SHP77 treated with DMSO at 0.1 percent for 48 hours (cell line): ENCODE measurements around the gene CDC42.

ENCODE experiments used
- DNase-seq: peaks from one replicate; lab custom pipeline; 2025; lab: John Stamatoyannopoulos, UW

CDC42 gene

DNA sequence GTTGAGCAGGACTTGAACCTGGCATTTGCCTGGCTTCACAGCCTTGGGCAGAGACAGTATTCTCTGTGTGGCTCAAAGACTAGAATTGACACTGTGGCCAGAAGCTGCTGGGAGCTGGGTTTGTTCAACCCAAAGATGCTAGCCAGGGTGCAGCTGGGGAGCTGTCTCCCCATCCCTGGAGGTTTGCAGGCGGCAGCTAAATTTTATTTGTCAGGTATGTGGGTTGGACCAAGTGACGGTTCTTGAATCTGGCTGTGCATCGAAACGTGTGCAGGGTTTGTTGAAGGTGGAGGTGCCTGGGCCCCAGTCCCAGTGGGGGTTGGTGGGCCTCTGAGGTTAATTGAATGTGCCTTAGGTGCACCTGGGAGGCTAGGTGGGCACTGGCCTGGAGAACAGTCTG, 78.6 kb downstream of the CDC42 start:
- no peak for DNase-seq

DNA sequence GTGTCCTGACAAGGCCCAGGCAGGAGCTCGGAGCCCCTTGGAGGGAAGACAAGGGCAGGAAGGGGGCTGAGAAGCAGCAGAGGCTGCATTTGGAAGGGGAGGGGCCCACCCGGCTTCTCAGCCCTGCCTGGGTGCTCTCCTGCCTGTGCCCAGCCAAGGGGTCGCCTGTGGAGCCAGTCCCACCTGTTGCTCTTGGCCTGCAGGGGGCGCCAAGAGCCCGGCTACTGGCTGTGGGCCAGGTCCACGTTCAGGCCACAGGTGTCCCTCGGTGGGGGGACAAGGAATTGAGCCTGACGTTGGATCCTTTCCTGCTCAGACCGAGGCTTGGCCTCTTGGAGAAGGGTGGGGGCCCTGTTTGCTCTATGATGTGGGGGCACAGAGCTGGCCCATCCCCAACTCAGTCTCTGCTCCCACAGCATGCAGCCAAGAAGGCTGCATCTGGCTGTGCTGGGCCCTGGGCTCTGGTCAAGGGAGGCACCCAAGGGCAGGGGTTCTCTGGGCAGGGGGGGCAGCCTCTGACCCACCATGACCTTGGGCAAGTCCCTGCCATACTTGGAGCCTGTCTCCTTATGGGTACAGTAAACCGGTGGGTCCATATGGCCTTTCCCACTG, 79.5 kb downstream of the CDC42 start:
- DNase-seq: no peak

DNA sequence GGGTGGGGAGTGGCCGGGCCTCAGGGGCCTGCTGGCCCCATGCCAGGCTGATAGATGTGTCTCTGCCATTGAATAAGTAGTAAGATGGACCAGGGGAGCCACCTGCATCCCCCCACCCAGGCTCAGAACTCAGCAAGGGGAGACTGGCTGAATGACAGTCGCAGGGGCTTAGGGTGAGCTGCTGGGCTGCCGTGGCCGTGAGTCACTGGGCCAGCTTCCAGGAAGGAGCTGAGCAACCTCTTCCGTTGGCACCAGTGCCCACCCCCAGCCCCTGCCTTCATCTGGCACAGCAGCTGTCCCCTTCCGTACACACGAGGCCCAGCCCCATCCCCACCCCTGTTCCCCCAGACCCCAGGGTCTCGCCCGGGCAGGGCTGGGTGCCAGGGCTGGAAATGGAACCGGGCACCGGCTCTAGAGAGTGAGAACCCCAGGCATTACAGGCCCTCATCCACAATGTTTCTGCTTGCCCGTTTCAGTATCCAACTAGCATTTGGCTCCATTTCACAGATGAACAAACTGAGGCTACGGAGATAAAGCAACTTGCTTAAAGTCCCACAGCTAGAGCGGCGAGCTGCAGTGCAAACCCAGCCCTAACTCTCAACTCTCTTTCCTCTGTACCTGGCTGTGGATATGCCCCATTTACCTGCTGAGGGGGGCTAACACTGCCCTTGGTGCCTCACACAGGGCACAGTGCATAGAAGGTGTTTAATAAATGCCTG, 80.2 kb downstream of the CDC42 start:
- DNase-seq: no peak

DNA sequence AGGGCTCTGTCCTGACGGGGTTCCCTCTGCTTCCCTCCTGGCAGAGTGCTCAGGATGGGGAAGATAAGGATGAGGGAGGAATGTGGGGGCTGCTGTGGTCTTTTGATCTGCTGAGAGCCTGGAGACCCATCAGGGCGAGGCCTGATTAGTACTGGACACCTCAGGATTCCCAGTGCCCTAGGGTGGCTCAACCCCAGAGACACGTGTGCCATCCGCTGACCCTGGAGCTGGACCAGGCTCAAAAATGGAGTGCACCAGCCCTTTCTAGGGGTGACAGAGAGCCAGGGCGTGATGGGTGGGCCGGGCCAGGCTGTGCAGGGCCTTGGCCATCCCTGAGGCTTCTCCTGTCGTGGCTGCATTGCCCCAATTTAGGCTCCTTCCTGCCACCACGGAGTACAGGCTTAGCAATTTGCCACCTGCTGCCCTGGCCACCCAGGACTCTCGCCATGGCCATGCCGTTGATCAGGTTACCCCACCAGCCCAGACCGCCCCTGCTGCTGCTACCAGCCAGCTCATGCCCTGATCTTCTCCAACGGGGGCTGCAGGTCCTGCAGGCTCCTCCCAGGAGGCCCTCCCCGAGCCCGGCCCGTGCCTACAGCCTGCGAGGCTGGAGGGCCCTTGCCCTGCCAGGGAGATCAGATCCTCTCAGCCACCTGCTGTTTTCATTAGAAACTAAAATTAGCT, 80.9 kb downstream of the CDC42 start:
- DNase-seq: no peak

DNA sequence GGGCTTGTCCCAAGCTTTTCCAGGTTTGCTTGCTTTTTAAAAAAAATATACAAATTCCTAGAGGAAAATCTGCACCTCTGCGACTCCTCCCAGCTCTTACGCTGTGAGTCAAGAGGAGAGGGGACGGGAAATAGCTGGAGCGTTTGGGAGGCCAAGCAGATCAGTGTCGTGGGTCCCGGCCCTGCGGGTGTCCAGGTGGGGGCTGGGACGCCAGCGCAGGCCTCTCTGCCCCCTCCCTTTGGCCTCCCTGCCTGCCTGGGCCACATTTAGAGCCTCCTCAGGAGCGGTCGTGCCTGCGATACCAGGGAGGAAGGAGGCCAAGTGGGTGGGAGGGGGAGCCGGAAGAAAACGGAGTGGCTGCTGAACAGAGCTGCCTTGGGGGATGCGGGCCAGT, 81.4 kb downstream of the CDC42 start:
- no peak for DNase-seq

DNA sequence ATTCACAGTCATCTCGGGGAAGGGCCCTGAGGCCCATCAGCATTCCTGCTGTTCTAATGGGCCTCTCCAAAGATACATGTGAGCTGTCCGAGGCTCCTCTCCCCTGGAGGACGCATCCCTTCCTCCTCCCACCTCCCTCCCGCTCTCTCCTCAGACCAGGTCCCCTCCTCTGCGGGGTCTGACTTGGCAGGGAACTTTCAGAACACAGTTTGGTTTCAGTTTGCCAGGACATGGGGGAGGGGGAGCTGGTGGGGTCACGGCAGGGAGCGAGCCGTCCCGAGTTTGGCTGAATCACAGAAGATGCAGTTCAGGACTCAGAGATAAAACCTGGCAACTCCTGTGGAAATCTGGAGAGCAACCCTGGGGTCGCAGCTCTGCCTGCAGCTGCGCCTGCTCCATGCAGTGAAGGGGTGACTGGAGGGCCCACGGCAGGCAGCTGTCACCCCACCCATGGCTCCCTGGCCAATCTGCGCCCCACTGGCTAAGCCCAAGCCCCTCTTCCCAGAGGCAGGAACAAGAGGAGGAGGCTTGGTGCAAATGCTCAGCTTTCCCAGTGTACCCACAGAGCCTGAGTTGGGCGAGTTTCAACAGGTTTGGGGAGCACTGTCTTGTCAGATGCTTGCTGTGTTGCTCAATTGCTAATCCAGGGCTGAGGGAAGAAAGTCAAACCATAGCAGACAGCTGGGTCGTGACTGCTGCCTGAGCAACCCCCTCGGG, 84.7 kb downstream of the CDC42 start:
- DNase-seq: no peak

DNA sequence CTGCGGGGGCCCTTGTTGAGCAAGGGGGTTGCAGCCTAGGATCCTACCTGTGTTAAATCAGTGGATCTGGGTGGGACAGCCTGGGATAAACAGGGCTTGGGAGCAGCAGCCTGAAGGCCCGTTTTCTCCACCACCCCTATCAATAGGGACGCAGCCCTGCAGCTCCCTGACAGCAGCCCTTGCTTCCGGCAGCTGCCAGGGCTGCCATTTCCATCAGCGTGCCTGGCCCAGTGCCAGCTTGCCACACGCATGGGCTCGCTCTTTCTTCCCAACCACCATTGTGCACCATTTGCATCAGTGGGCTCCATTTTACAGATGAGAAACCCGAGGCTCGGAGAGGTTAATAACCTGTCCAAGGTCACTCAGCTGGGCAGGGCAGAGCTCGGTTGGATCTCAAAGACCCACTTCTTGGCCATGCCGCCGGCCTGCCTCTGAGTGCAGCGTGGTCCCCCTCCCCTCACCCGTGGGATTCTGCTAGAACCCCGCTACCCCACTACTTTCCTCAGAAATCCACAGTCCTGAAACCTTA, 86.6 kb downstream of the CDC42 start:
- peak; percentile 53 for DNase-seq

DNA sequence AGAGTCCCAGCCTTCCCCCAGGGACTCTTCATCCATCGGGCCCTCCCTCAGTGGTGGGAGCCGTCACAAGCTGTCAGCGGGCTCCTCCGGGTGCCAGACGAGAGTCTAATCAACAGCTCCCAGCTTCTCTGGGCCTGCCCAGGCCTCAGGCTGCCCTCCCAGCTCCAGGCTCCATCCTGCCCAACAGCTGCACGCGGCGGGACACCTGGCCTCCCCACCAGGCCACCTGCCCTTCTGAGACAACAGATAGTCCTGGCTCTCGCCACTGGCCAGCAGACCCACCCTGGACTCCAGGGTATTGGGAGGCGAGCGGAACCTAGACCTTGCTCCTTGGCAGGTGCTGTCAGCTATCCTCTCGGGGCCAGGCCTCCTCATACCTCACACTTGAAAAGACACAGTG, 87.3 kb downstream of the CDC42 start:
- DNase-seq: peak; percentile 80
